ENCODE results near the gene LCP2.

LCP2 gene

DNA sequence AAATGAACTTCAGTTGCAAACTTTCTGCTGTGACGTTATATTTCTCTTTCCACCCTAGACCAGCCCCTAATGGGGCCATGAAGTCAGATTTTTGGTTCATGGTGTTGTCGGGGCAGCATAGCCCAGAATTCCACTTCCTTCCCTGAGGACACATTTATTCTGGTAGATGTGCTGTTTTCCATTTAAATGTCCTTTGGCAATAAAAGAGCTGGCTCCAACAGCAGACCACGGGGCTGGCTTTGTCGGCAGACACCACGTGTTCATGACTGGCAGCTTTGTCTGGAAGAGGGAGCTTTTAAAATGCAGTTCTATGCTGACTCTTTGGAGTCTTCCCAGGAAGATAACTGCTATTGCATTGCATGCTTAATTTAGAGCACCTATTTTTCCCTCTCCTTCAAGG lies 17.6 kb upstream of the LCP2 start:
- no peaks in the 10 kb centered on the region for H3K9me3 ChIP-seq (ENCODE audit: insufficient read depth, low read depth, low read length)
- no peaks in the 10 kb centered on the region for H3K27me3 ChIP-seq (ENCODE audit: insufficient read depth, low read length)
- peaks cover 21% of the 10 kb centered on the region for H3K4me1 ChIP-seq (ENCODE audit: insufficient read depth, low read length)
- H3K4me3 ChIP-seq (ENCODE audit: low read length), result no peak overlapping the region
- H3K27ac ChIP-seq (ENCODE audit: low read depth, low read length), result no peak overlapping the region
- H3K9ac ChIP-seq (ENCODE audit: low read depth, low read length), result no peak overlapping the region
- H3K36me3 ChIP-seq (ENCODE audit: insufficient read depth, low read length), result no peaks in the 10 kb centered on the region
- WGBS, result 61% methylated on average over 5 of the region's 5 CpGs

DNA sequence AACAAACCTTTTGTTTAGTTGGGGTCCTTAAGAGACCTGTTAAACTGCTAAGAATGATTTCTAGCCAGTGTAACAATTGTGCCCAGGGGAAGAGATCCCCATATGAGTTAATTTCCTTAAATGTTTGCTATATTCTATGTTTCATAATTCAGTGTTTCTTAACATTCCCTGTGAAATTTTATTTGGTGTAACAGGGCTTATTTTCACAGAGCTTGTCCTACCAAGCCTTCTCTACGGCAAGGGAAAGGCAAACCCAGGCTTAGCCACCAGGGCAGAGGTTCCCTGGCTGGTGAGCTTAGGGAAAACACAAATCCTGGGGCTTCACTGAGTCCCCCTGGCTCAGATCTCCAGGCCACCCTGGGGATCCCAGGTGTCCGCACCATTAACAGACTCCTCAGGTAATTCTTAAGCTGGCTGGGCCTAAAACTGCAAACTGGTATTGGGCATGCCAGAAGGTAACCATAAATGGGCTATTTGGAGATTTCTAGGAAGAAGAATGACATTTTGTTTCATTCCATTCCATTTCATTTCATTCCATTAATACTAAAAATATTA lies 17.0 kb upstream of the LCP2 start:
- WGBS, result 69% methylated on average over 2 of the region's 2 CpGs
- Histone ChIP-seq H3K36me3 (ENCODE audit: insufficient read depth, low read length) (no peaks in the 10 kb centered on the region), H3K4me1 (ENCODE audit: insufficient read depth, low read length) (peaks cover 21% of the 10 kb centered on the region), H3K9ac (ENCODE audit: low read depth, low read length) (no peak overlapping the region), H3K27me3 (ENCODE audit: insufficient read depth, low read length) (no peaks in the 10 kb centered on the region), H3K9me3 (ENCODE audit: insufficient read depth, low read depth, low read length) (no peaks in the 10 kb centered on the region), H3K4me3 (ENCODE audit: low read length) (no peak overlapping the region), H3K27ac (ENCODE audit: low read depth, low read length) (no peak overlapping the region)

DNA sequence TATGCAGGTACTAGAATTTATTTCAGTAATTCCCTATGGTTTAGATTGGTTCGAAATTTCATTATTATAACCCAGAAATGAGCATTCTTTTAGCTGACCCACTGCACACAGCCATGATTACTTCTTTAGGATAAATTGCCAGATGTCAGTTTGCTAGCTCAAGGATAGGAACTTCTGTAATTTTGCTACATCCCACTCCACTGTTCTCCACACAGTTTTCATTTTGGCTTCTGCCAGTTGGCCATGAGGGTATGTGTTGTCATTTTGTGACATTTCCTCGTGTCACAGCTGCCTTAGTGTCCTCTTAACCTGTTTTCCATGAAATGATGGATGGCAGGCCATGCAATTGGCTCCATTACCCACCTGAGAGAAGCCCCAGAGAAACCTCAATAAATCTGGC lies 16.2 kb upstream of the LCP2 start:
- Histone ChIP-seq H3K27me3 (ENCODE audit: insufficient read depth, low read length) (no peaks in the 10 kb centered on the region), H3K9ac (ENCODE audit: low read depth, low read length) (no peak overlapping the region), H3K27ac (ENCODE audit: low read depth, low read length) (no peak overlapping the region), H3K36me3 (ENCODE audit: insufficient read depth, low read length) (no peaks in the 10 kb centered on the region), H3K4me1 (ENCODE audit: insufficient read depth, low read length) (peaks cover 21% of the 10 kb centered on the region), H3K4me3 (ENCODE audit: low read length) (no peak overlapping the region), H3K9me3 (ENCODE audit: insufficient read depth, low read depth, low read length) (no peaks in the 10 kb centered on the region)
- WGBS, result 87% methylated on average over 2 of the region's 2 CpGs

DNA sequence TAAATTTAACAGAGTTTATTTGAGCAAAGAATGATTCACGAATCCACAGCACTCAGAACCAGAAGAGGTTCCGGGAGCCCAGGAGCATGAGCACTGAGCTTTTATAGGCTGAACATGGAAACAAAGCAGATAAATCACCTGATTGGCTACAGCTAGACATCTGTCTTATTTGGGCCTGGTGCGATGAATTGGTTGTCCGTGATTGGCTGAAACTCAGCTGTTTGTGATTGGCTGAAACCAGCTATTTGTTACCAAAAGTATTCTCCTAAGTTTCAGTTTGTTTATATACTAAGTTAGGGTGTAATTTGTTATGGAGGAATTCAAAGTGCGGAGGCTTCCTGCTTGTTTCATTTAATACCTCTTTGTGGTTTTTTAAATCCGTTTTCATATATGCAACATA lies 15.8 kb upstream of the LCP2 start:
- Histone ChIP-seq H3K9ac (ENCODE audit: low read depth, low read length) (no peak overlapping the region), H3K27ac (ENCODE audit: low read depth, low read length) (no peak overlapping the region), H3K27me3 (ENCODE audit: insufficient read depth, low read length) (no peaks in the 10 kb centered on the region), H3K4me1 (ENCODE audit: insufficient read depth, low read length) (peaks cover 21% of the 10 kb centered on the region), H3K4me3 (ENCODE audit: low read length) (no peak overlapping the region), H3K9me3 (ENCODE audit: insufficient read depth, low read depth, low read length) (no peaks in the 10 kb centered on the region), H3K36me3 (ENCODE audit: insufficient read depth, low read length) (no peaks in the 10 kb centered on the region)
- WGBS, result 97% methylated on average over 6 of the region's 6 CpGs

DNA sequence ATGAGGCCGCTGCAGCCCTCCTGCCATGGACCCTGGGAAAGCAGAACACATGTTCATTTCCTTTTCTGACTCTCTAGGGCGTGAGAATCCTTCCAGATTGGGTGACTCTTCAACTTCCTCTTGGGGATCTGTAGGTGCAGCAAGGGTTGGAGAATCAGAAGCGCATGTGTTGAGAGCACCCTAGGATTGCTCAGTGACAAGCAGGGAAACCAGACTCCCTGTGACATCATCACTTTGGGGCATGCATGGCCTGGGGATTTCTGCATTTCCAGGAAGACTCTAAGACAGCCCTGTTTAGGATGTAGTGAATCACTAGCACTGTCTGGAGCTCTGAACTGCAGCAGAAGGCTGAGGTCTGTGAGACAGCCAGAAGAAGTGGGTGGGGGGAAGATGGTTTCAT lies 15.1 kb upstream of the LCP2 start:
- 93% methylated on average over 3 of the region's 3 CpGs for WGBS
- Histone ChIP-seq H3K9me3 (ENCODE audit: insufficient read depth, low read depth, low read length) (no peaks in the 10 kb centered on the region), H3K4me3 (ENCODE audit: low read length) (no peak overlapping the region), H3K9ac (ENCODE audit: low read depth, low read length) (no peak overlapping the region), H3K27me3 (ENCODE audit: insufficient read depth, low read length) (no peaks in the 10 kb centered on the region), H3K4me1 (ENCODE audit: insufficient read depth, low read length) (peaks cover 21% of the 10 kb centered on the region), H3K36me3 (ENCODE audit: insufficient read depth, low read length) (no peaks in the 10 kb centered on the region), H3K27ac (ENCODE audit: low read depth, low read length) (no peak overlapping the region)

DNA sequence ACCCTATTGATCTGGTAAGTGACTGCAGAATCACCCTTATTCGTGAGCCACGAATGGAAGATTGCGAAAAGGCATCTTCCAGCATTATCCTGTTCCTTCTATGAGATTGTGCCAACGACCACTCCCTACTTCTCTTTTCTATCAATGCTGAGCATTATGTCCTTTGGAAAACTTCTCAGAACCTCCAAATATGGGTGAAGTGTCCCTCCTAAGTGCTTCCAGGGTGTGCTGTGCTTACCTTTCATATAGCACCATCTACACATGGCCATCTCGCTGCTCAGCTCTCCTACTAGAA lies 14.7 kb upstream of the LCP2 start:
- Histone ChIP-seq H3K27me3 (ENCODE audit: insufficient read depth, low read length) (no peaks in the 10 kb centered on the region), H3K36me3 (ENCODE audit: insufficient read depth, low read length) (no peaks in the 10 kb centered on the region), H3K4me1 (ENCODE audit: insufficient read depth, low read length) (peaks cover 21% of the 10 kb centered on the region), H3K9ac (ENCODE audit: low read depth, low read length) (no peak overlapping the region), H3K27ac (ENCODE audit: low read depth, low read length) (no peak overlapping the region), H3K4me3 (ENCODE audit: low read length) (no peak overlapping the region), H3K9me3 (ENCODE audit: insufficient read depth, low read depth, low read length) (no peaks in the 10 kb centered on the region)
- WGBS, result 93% methylated on average over 5 of the region's 5 CpGs

DNA sequence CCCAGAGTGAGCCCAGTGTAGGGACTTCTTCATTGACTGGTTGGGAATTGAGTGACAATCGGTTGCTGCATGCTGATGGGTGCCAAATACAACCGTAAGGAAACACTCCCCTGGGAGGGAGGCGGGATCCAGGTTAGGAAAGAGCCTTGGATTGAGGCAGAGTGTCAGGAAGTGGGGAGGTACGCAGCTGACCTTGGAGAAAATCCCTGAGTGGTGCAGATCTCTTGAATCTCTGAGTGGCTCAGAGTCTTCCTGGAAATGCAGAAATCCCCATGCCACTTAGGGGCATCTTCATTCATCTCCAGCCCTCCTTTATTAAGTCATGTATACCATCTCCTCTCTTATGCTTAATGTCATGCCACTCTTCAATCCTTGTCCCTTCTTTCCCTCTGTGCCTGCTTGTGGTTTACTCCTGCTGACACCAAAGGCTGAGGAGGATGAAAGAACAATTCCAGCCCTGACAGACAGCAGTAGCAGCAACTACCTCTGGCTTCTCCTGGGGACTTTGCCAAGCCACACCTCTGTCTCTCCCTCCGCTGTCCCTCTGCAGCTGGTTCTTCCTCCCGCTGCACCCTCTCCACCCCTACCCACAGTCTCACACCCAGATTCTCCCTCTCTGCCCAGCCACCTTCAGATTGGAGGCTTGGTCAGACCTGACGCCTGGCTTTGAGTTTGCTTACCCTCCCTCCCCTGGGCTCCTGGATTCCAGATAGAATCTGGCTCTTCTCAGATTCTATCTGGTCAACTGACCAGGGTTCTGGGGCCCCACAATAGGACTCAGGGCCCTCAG lies 14.1 kb upstream of the LCP2 start:
- Histone ChIP-seq H3K9ac (ENCODE audit: low read depth, low read length) (no peak overlapping the region), H3K27me3 (ENCODE audit: insufficient read depth, low read length) (no peaks in the 10 kb centered on the region), H3K9me3 (ENCODE audit: insufficient read depth, low read depth, low read length) (no peaks in the 10 kb centered on the region), H3K4me1 (ENCODE audit: insufficient read depth, low read length) (peaks cover 21% of the 10 kb centered on the region), H3K4me3 (ENCODE audit: low read length) (no peak overlapping the region), H3K27ac (ENCODE audit: low read depth, low read length) (no peak overlapping the region), H3K36me3 (ENCODE audit: insufficient read depth, low read length) (no peaks in the 10 kb centered on the region)
- 82% methylated on average over 7 of the region's 7 CpGs for WGBS

DNA sequence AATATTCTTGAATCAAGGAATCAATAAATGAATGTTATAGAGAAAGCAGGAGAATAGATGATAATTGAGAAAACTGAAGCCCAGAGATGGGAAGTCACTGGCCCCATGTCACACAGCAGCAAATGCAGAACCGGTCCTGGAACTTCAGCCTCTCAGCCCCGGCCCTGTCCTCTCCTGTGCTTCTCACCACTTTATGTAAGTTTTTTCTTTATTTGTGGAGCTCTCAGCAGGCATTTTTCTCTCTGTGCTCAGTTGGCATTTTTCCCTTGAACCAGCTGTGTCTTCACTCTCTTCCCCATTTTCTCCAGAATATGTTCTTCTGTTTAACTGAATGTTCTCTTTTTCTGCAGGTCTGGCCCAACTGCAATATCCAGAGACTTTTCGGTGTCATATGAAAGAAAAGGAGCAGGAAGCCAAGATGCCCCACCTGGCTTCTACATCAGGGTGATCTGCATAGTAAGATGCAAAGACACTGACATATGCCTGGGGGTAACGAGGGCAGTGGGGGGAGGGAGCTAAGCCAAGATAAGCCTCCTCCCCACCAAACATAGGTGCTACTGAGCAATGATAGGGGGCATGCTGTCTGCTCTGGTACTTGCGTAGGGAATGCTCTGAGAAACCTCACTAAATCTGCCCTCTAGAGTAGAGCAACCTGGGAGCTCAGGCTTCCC lies 12.8 kb upstream of the LCP2 start:
- H3K9ac ChIP-seq (ENCODE audit: low read depth, low read length), result no peak overlapping the region
- H3K9me3 ChIP-seq (ENCODE audit: insufficient read depth, low read depth, low read length), result no peaks in the 10 kb centered on the region
- H3K27ac ChIP-seq (ENCODE audit: low read depth, low read length), result no peak overlapping the region
- no peak overlapping the region for H3K4me3 ChIP-seq (ENCODE audit: low read length)
- WGBS, result 89% methylated on average over 5 of the region's 5 CpGs
- no peaks in the 10 kb centered on the region for H3K27me3 ChIP-seq (ENCODE audit: insufficient read depth, low read length)
- H3K4me1 ChIP-seq (ENCODE audit: insufficient read depth, low read length), result peaks cover 17% of the 10 kb centered on the region
- no peaks in the 10 kb centered on the region for H3K36me3 ChIP-seq (ENCODE audit: insufficient read depth, low read length)

DNA sequence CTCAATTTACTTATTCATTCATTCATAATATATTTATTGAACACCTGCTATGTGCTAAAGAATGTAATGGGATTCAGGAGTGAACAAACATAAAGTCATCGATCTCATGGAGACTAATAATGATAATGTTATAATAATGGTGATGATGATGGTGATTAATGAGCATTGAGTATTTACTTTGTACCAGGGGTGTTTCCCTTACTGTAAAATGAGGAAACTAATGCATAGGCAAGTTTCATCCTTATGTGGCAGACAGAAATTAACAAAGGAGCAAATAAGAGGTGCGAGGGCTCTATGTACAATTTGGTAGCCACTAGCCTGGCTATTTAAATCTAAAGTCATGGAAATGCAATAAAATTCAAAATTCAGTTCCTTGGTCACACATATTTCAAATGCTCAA lies 11.1 kb upstream of the LCP2 start:
- Histone ChIP-seq H3K4me1 (ENCODE audit: insufficient read depth, low read length) (peaks cover 12% of the 10 kb centered on the region; the same call in 1 of the 2 replicates), H3K27ac (ENCODE audit: low read depth, low read length) (no peak overlapping the region), H3K4me3 (ENCODE audit: low read length) (no peak overlapping the region), H3K9me3 (ENCODE audit: insufficient read depth, low read depth, low read length) (no peaks in the 10 kb centered on the region), H3K27me3 (ENCODE audit: insufficient read depth, low read length) (no peaks in the 10 kb centered on the region), H3K9ac (ENCODE audit: low read depth, low read length) (no peak overlapping the region), H3K36me3 (ENCODE audit: insufficient read depth, low read length) (no peaks in the 10 kb centered on the region)
- 100% methylated on average over 2 of the region's 2 CpGs for WGBS

DNA sequence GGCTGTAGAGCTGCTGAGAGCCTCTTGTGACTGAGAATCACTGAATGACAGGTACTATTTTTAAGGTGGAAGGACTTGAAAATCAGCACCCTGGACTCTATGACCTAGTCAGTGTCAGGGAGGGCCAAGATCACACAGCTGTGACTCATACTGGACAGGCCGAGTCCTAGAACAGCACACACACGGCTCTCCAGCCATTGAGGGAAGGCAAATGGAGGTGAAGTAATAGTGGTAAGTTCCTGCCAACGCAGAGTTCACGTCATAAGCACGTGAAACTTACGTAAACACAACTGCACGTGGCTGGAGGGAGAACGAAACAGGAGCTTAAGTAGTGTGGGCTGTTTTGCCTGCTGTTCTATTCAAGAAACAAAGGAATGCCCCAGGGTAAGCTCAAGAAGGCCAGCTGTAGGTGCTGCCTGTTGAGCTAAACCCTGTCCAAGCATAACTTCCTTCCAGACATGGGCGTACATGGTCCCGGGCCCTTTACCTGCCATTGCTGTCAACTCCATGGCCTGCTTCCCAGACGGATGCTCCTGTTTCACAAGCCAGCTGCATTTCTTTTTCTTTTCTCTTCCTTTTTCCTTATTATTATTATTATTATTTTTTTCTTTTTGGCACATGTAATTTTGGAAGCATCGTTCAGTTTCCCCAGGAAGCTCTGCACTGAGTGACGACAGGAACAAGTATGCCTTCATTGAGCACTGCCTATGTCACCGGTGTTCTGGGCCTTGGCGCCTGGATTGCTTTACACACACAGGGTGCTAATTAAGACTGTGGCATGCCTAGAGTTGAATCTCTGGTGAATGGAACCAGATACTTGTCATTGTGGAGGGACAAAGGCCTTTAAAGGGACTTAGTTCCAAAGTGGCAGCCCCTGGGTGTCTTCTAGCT lies 10.2 kb upstream of the LCP2 start:
- no peak overlapping the region for H3K27ac ChIP-seq (ENCODE audit: low read depth, low read length)
- no peak overlapping the region for H3K4me3 ChIP-seq (ENCODE audit: low read length)
- peaks cover 14% of the 10 kb centered on the region; the same call in 1 of the 2 replicates for H3K4me1 ChIP-seq (ENCODE audit: insufficient read depth, low read length)
- H3K27me3 ChIP-seq (ENCODE audit: insufficient read depth, low read length), result no peaks in the 10 kb centered on the region
- H3K9ac ChIP-seq (ENCODE audit: low read depth, low read length), result no peak overlapping the region
- H3K9me3 ChIP-seq (ENCODE audit: insufficient read depth, low read depth, low read length), result no peaks in the 10 kb centered on the region
- H3K36me3 ChIP-seq (ENCODE audit: insufficient read depth, low read length), result no peaks in the 10 kb centered on the region
- WGBS, result 89% methylated on average over 15 of the region's 15 CpGs

DNA sequence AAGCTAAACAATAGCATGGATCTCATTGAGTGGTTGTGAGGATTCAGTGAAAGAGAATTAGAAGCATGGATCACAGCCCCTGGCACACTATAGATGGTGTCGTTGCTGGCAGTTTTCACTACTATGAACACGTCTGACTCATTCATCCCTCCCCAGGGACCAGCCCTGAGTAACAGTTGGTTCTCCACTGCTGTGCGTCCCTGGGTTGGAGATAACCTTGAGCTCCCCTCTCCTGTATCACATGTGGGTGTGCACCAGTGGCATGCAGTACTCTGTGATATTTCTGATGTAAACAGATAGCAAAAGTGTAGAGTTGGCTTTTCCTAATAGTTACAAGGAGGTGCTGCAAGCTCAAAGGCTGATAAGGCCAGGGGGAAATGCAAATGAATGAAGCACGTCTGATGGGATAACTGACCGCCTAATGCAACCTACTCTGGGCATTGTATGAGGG lies 8.8 kb upstream of the LCP2 start:
- no peak overlapping the region for H3K4me3 ChIP-seq (ENCODE audit: low read length)
- H3K36me3 ChIP-seq (ENCODE audit: insufficient read depth, low read length), result no peaks in the 10 kb centered on the region
- no peaks in the 10 kb centered on the region for H3K9me3 ChIP-seq (ENCODE audit: insufficient read depth, low read depth, low read length)
- H3K27me3 ChIP-seq (ENCODE audit: insufficient read depth, low read length), result no peaks in the 10 kb centered on the region
- H3K27ac ChIP-seq (ENCODE audit: low read depth, low read length), result no peak overlapping the region
- H3K9ac ChIP-seq (ENCODE audit: low read depth, low read length), result no peak overlapping the region
- H3K4me1 ChIP-seq (ENCODE audit: insufficient read depth, low read length), result peaks cover 10% of the 10 kb centered on the region; the same call in 1 of the 2 replicates
- 85% methylated on average over 5 of the region's 5 CpGs for whole genome bisulfite sequencing

Data from HUES64 (cell line).